AG09319 (cell line): ENCODE measurements around the gene NMT1.

Experiments used
- DNase-seq: peaks from one replicate; pipeline ENCODE4 v3.0.0-alpha.2; 2010; ENCODE audit warnings: low read depth; ENCODE audit errors: extremely low read depth
- TF ChIP-seq, protein P1 (sequence below): IDR thresholded peaks from 2 replicates; pipeline ENCODE4 v1.5.1; 2011; ENCODE audit warnings: low read depth, mild to moderate bottlenecking, inconsistent platforms, low read length, moderate library complexity

Gene NMT1

DNA sequence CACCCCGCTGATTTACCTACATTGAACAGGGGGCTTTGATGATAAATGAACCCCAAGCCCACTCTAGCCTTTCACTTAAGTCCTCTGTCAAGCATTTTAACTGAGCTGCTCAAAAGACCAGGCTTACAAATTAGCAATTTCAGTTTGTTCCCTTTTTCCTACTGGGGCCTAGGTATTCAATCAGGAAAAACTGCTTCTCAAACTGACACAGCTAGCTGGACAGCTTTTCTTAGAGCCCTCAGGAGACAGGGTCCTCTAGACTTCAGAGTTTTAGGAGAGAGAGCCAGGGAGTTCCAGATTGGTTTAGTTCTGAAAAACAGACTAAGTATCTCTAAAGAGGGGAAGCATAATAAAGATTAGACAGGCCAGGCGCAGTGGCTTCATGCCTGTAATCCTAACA, 94.4 kb downstream of the NMT1 start:
- DNase-seq, result no peak
- TF ChIP-seq, protein P1, sequence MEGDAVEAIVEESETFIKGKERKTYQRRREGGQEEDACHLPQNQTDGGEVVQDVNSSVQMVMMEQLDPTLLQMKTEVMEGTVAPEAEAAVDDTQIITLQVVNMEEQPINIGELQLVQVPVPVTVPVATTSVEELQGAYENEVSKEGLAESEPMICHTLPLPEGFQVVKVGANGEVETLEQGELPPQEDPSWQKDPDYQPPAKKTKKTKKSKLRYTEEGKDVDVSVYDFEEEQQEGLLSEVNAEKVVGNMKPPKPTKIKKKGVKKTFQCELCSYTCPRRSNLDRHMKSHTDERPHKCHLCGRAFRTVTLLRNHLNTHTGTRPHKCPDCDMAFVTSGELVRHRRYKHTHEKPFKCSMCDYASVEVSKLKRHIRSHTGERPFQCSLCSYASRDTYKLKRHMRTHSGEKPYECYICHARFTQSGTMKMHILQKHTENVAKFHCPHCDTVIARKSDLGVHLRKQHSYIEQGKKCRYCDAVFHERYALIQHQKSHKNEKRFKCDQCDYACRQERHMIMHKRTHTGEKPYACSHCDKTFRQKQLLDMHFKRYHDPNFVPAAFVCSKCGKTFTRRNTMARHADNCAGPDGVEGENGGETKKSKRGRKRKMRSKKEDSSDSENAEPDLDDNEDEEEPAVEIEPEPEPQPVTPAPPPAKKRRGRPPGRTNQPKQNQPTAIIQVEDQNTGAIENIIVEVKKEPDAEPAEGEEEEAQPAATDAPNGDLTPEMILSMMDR, result no peak

DNA sequence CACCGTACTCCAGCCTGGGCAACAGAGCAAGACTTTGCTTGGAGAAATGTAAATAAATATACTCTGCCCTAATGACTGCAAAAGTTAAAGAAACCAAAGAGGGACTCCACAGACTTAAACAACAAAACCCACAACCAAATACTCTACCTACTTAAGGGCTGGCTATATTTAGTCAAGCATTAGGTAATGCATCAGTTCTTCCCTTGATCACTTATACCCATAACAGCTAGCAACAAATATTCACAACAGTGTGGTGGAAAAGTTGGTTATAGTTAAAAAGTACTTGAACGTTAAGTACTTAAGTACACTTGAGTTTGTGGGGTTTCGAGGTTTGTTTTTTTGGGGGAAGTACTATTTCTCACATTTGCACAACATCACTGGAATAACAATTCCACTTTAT, 95.1 kb downstream of the NMT1 start:
- TF ChIP-seq, protein P1, result no peak
- no peak for DNase-seq
